Suprapubic skin (tissue), 3 donors: ENCODE measurements around the gene MOB4.

Source experiments
- POLR2A ChIP-seq, 2 donors: fragments of 450-650 bp; IDR thresholded peaks; one replicate each; pipeline ENCODE4 v1.6.1; 2017; ENCODE audit warnings: antibody characterized with exemption in 2 of 2, mild to moderate bottlenecking in 2 of 2, moderate library complexity in 2 of 2
- TF ChIP-seq, protein P1 (sequence below), 2 donors: fragments of 200-600 bp in 1 of 2; fragments of 450-650 bp in 1 of 2; sonication (generic) in 1 of 2; IDR thresholded peaks; one replicate each; pipeline ENCODE4 v1.5.1; 2016 to 2019; ENCODE audit warnings: antibody characterized with exemption in 2 of 2, mild to moderate bottlenecking in 1 of 2, moderate library complexity in 1 of 2

GRCh38 chr2:197472166-197472565, 43.7 kb upstream of the MOB4 start:
- TF ChIP-seq, protein P1, sequence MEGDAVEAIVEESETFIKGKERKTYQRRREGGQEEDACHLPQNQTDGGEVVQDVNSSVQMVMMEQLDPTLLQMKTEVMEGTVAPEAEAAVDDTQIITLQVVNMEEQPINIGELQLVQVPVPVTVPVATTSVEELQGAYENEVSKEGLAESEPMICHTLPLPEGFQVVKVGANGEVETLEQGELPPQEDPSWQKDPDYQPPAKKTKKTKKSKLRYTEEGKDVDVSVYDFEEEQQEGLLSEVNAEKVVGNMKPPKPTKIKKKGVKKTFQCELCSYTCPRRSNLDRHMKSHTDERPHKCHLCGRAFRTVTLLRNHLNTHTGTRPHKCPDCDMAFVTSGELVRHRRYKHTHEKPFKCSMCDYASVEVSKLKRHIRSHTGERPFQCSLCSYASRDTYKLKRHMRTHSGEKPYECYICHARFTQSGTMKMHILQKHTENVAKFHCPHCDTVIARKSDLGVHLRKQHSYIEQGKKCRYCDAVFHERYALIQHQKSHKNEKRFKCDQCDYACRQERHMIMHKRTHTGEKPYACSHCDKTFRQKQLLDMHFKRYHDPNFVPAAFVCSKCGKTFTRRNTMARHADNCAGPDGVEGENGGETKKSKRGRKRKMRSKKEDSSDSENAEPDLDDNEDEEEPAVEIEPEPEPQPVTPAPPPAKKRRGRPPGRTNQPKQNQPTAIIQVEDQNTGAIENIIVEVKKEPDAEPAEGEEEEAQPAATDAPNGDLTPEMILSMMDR (IDR thresholded peaks at IDR 0.05) = no peak
- no peak for TF ChIP-seq POLR2A (IDR thresholded peaks at IDR 0.05)
